H1 (cell line): ENCODE results near the gene MYO1D. TPM values are rescaled to one million over a fixed set of nuclear protein-coding genes. Genes with fewer than 3 reads are reported as not detected.

Source experiments
- CTCF ChIA-PET: fragments of 300-600 bp; sonication (Branson Sonifier 250); formaldehyde crosslinking; loops from one replicate; lab custom pipeline; 2021; ENCODE audit not compliant: partially characterized antibody; lab: Charles Lee
- POLR2A ChIA-PET: fragments of 300-600 bp; sonication (Branson Sonifier 250); formaldehyde crosslinking; loops from one replicate; lab custom pipeline; 2021; ENCODE audit warnings: inconsistent platforms; ENCODE audit not compliant: partially characterized antibody; lab: Charles Lee
- DNase-seq, 2 experiments: peaks; one replicate each; pipeline versions ENCODE4 v3.0.0 to v3.0.0-alpha.2; 2010 to 2022; ENCODE audit warnings: low spot score in 2 of 2, low read depth in 1 of 2, mixed read lengths in 1 of 2
- FAIRE-seq: peaks from 2 replicates; lab custom pipeline; 2011; peaks lifted over from hg19 to GRCh38; lab: Jason Lieb, UNC
- H2AFZ ChIP-seq: 2 replicates; pipeline ENCODE4 v1.8.1; 2012; ENCODE audit warnings: low read length, inconsistent platforms
- H2AK5ac ChIP-seq: 2 replicates; pipeline ENCODE4 v1.6.1; 2013; ENCODE audit warnings: low read depth, low read length
- H2BK120ac ChIP-seq: replicated peaks from 2 replicates; pipeline ENCODE3; 2013; ENCODE audit warnings: low read depth, low read length, inconsistent platforms
- H2BK12ac ChIP-seq: 2 replicates; pipeline ENCODE4 v1.6.1; 2013; ENCODE audit warnings: low read depth, low read length
- H2BK15ac ChIP-seq: 2 replicates; pipeline ENCODE4 v1.6.1; 2013; ENCODE audit warnings: low read length
- H2BK20ac ChIP-seq: 2 replicates; pipeline ENCODE4 v1.6.1; 2013; ENCODE audit warnings: low read length
- H2BK5ac ChIP-seq: 2 replicates; pipeline ENCODE4 v1.6.1; 2013; ENCODE audit warnings: low read depth, low read length
- H3K14ac ChIP-seq: 2 replicates; pipeline ENCODE4 v1.6.1; 2013; ENCODE audit warnings: inconsistent platforms; ENCODE audit not compliant: insufficient read length
- H3K18ac ChIP-seq: 2 replicates; pipeline ENCODE4 v1.6.1; 2013; ENCODE audit warnings: low read length; ENCODE audit errors: extremely low read depth
- H3K23ac ChIP-seq: 2 replicates; pipeline ENCODE4 v1.6.1; 2013; ENCODE audit warnings: inconsistent platforms; ENCODE audit not compliant: insufficient read length
- H3K23me2 ChIP-seq: 2 replicates; pipeline ENCODE4 v1.6.1; 2013; ENCODE audit warnings: low read depth, low read length
- H3K27ac ChIP-seq: 2 replicates; pipeline ENCODE4 v1.6.1; 2011; ENCODE audit warnings: low read depth, low read length, inconsistent platforms
- H3K27me3 ChIP-seq, 4 experiments: replicated peaks in 1 of 4; 1 replicate in 1 of 4; 2 replicates in 3 of 4; pipeline versions ENCODE4 v1.6.1 to v1.8.1; 2011 to 2013; ENCODE audit warnings: low read length in 3 of 4, mild to moderate bottlenecking in 3 of 4, inconsistent platforms in 2 of 4, mixed read lengths in 2 of 4, moderate library complexity in 1 of 4; ENCODE audit not compliant: control insufficient read depth in 3 of 4, insufficient read depth in 3 of 4; ENCODE audit errors: extremely low read depth in 1 of 4
- H3K36me3 ChIP-seq, 4 experiments: 2 replicates each; pipeline versions ENCODE4 v1.6.1 to v1.8.1; 2011 to 2013; ENCODE audit warnings: mild to moderate bottlenecking in 4 of 4, low read length in 3 of 4, moderate library complexity in 2 of 4, control low read depth in 1 of 4, inconsistent platforms in 1 of 4; ENCODE audit not compliant: insufficient read depth in 4 of 4, control insufficient read depth in 2 of 4
- H3K4ac ChIP-seq: replicated peaks from 2 replicates; pipeline ENCODE3; 2013; ENCODE audit warnings: low read length, low read depth, mixed read lengths, inconsistent platforms; ENCODE audit not compliant: insufficient read length
- H3K4me1 ChIP-seq, 4 experiments: replicated peaks in 1 of 4; 1 replicate in 1 of 4; 2 replicates in 3 of 4; pipeline versions ENCODE4 v1.6.1 to v1.8.1; 2011 to 2013; ENCODE audit warnings: low read length in 3 of 4, inconsistent platforms in 2 of 4, mixed read lengths in 1 of 4; ENCODE audit not compliant: insufficient read depth in 4 of 4, control insufficient read depth in 3 of 4
- H3K4me2 ChIP-seq, 2 experiments: 2 replicates each; pipeline versions ENCODE4 v1.6.1 to v1.8.1; 2011 to 2013; ENCODE audit warnings: low read depth in 2 of 2, low read length in 2 of 2, control low read depth in 1 of 2, inconsistent platforms in 1 of 2, mild to moderate bottlenecking in 1 of 2; ENCODE audit not compliant: insufficient read depth in 1 of 2
- H3K4me3 ChIP-seq, 4 experiments: fragments of 200-600, 300-600 bp in 1 of 4; sonication (generic), shearing (Covaris generic), sonication (Bioruptor Twin) in 1 of 4; 2 replicates each; pipeline versions ENCODE4 v1.5.1 to v1.8.1; 2011 to 2016; ENCODE audit warnings: low read length in 4 of 4, low read depth in 3 of 4, control low read depth in 2 of 4, inconsistent platforms in 2 of 4, mild to moderate bottlenecking in 2 of 4, mixed read lengths in 1 of 4, moderate library complexity in 1 of 4; ENCODE audit not compliant: insufficient read depth in 2 of 4; ENCODE audit errors: extremely low read depth in 1 of 4
- H3K56ac ChIP-seq: replicated peaks from 2 replicates; pipeline ENCODE3; 2013; ENCODE audit warnings: low read depth, mild to moderate bottlenecking, mixed read lengths, low read length, inconsistent platforms; ENCODE audit not compliant: insufficient read length
- H3K79me1 ChIP-seq: 2 replicates; pipeline ENCODE4 v1.6.1; 2013; ENCODE audit warnings: low read depth, low read length, control low read depth
- H3K79me2 ChIP-seq, 2 experiments: 2 replicates each; pipeline versions ENCODE4 v1.6.1 to v1.8.1; 2012 to 2013; ENCODE audit warnings: low read length in 2 of 2, mild to moderate bottlenecking in 2 of 2, inconsistent platforms in 1 of 2; ENCODE audit not compliant: insufficient read depth in 2 of 2, control insufficient read depth in 1 of 2
- H3K9ac ChIP-seq, 4 experiments: replicated peaks in 1 of 4; 1 replicate in 1 of 4; 2 replicates in 3 of 4; pipeline versions ENCODE4 v1.6.1 to v1.8.1; 2011 to 2013; ENCODE audit warnings: low read depth in 3 of 4, low read length in 3 of 4, control low read depth in 2 of 4, mild to moderate bottlenecking in 2 of 4, moderate library complexity in 2 of 4, inconsistent platforms in 1 of 4; ENCODE audit errors: extremely low read depth in 1 of 4
- H3K9me3 ChIP-seq, 2 experiments: 2 replicates each; pipeline versions ENCODE4 v1.6.1 to v1.8.1; 2012 to 2013; ENCODE audit warnings: mild to moderate bottlenecking in 2 of 2, moderate library complexity in 2 of 2, control low read depth in 1 of 2, inconsistent platforms in 1 of 2, low read depth in 1 of 2, low read length in 1 of 2, mixed read lengths in 1 of 2; ENCODE audit not compliant: insufficient read depth in 2 of 2
- H4K20me1 ChIP-seq, 2 experiments: replicated peaks in 1 of 2; 2 replicates each; pipeline versions ENCODE3 to v1.8.1; 2011 to 2013; ENCODE audit warnings: inconsistent platforms in 2 of 2, low read length in 2 of 2, mild to moderate bottlenecking in 1 of 2; ENCODE audit not compliant: insufficient read depth in 2 of 2, control insufficient read depth in 1 of 2
- H4K5ac ChIP-seq: 2 replicates; pipeline ENCODE4 v1.6.1; 2013; ENCODE audit warnings: low read length, low read depth, mixed read lengths, inconsistent platforms; ENCODE audit not compliant: insufficient read length
- H4K8ac ChIP-seq: 2 replicates; pipeline ENCODE4 v1.8.0; 2013; ENCODE audit warnings: mild to moderate bottlenecking, moderate library complexity, low read length, inconsistent platforms; ENCODE audit not compliant: insufficient read depth; ENCODE audit errors: extremely low read depth
- H4K91ac ChIP-seq: replicated peaks from 2 replicates; pipeline ENCODE3; 2013; ENCODE audit warnings: low read length, mixed read lengths, inconsistent platforms; ENCODE audit not compliant: insufficient read length
- EGR1 ChIP-seq: IDR thresholded peaks from 2 replicates; pipeline ENCODE4 v1.6.1; 2011; ENCODE audit warnings: low read depth, low read length, borderline replicate concordance
- HDAC6 ChIP-seq: IDR thresholded peaks from one replicate; pipeline ENCODE4 v1.7.1; 2012; ENCODE audit warnings: low read depth, mild to moderate bottlenecking, inconsistent platforms, low read length, moderate library complexity
- KDM1A ChIP-seq: fragments of 200-600, 300-600 bp; sonication (generic); IDR thresholded peaks from 2 replicates; pipeline ENCODE4 v1.7.1; 2016; ENCODE audit warnings: mild to moderate bottlenecking, low read length, borderline replicate concordance
- NRF1 ChIP-seq: IDR thresholded peaks from 2 replicates; pipeline ENCODE4 v1.6.1; 2011; ENCODE audit warnings: mild to moderate bottlenecking, low read depth, low read length, improper control_type of control experiment
- SAP30 ChIP-seq: fragments of 300-600 bp; sonication (generic); IDR thresholded peaks from 2 replicates; pipeline ENCODE4 v1.7.1; 2012; ENCODE audit warnings: low read length, moderate library complexity, mild to moderate bottlenecking, inconsistent platforms; ENCODE audit not compliant: insufficient read depth, insufficient replicate concordance
- SRF ChIP-seq: IDR thresholded peaks from 2 replicates; pipeline ENCODE4 v1.6.1; 2011; ENCODE audit warnings: mild to moderate bottlenecking, low read depth, low read length, moderate library complexity
- WGBS, 2 experiments: shearing (Covaris generic) in 1 of 2; methylation state at CpG; one replicate each; pipeline versions ENCODE4 v1.1.6 to v1.1.7; 2013 to 2015; ENCODE audit warnings: low lambda C conversion rate in 2 of 2, mixed read lengths in 2 of 2, inconsistent platforms in 1 of 2, low coverage in 1 of 2, missing lambda C conversion rate in 1 of 2; ENCODE audit not compliant: insufficient replicate concordance in 2 of 2, insufficient coverage in 1 of 2, insufficient read length in 1 of 2; ENCODE audit errors: extremely low coverage in 1 of 2, missing lambda C conversion rate in 1 of 2; 5-methylcytosine and 5-hydroxymethylcytosine counted together
- polyA plus RNA-seq, 7 experiments: library from polyadenylated mRNA; depleted of rRNA in 3 of 7; stranded (reverse) in 5 of 7; unstranded in 2 of 7; fragments of >200 nt in 5 of 7; fragments of 200-250 nt in 2 of 7; gene quantifications; 1 replicate in 5 of 7; 2 replicates in 1 of 7; 4 replicates in 1 of 7; pipeline versions ENCODE4 v1.2.1 to v1.2.3, GENCODE V29; 2011 to 2013; ENCODE audit warnings: missing spikeins in 2 of 7, mixed read lengths in 2 of 7
- total RNA-seq: library from RNA; stranded (reverse); fragmentation: NEBNext Ultra II Directional; extraction: Animal tissue kit (Norgen Biotek cat#: 25700); gene quantifications from 2 replicates; pipeline ENCODE4 v1.2.1, GENCODE V29; 2021
- TF ChIP-seq, protein P1 (sequence below): IDR thresholded peaks from 2 replicates; pipeline ENCODE4 v1.6.1; 2011; ENCODE audit warnings: low read length, improper control_type of control experiment

MYO1D gene
- total and polyA plus RNA-seq, 2 of the 8 experiments (the other 6 are each of a cell fraction or from before 2014, with no cell fraction given), result 6.5 to 25.4 TPM

DNA sequence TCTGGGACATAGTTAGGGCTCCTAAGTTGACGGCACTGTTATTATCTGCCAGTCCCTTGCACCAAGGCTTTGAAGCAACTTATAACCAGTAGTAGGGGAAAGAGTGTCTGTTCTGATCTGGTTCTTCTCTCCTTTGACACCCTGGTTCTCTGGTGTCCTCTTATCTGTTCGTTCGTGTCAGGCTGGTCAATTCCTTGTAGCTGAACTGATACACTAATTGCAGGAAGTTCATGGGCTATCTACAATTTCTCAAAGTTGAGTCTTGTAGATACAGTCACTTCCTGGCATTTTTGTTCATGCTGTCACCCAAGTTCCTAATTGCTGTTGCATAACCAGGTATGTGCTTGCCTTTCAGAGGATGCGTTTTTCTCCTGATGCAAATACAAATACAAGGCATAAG, 17.3 kb upstream of the MYO1D start:
- no peak overlapping the region for H3K4me2 ChIP-seq
- H2AK5ac ChIP-seq, result no peak overlapping the region
- H3K27ac ChIP-seq, result no peak overlapping the region
- H3K23me2 ChIP-seq, result no peaks in the 10 kb centered on the region
- no peak overlapping the region for H3K18ac ChIP-seq
- H2BK15ac ChIP-seq, result no peak overlapping the region
- no peak overlapping the region for H3K4ac ChIP-seq
- H2BK12ac ChIP-seq, result no peak overlapping the region
- no peak overlapping the region for H4K5ac ChIP-seq
- H4K91ac ChIP-seq, result no peak overlapping the region
- no peak overlapping the region for H3K9ac ChIP-seq
- H3K27me3 ChIP-seq, result no peaks in the 10 kb centered on the region
- H3K23ac ChIP-seq, result no peak overlapping the region
- POLR2A ChIA-PET, result no interaction called here
- no peaks in the 10 kb centered on the region for H4K20me1 ChIP-seq
- FAIRE-seq (no peak), DNase-seq (no peak)
- H3K56ac ChIP-seq, result no peak overlapping the region
- H3K4me3 ChIP-seq, result no peak overlapping the region
- no peak overlapping the region for H2AFZ ChIP-seq
- H2BK120ac ChIP-seq, result no peak overlapping the region
- no peaks in the 10 kb centered on the region for H3K79me1 ChIP-seq
- 91% methylated on average over 4 of the region's 4 CpGs; no CpG with 5 or more reads in 1 of the 2 experiments for WGBS, 2 experiments
- H2BK20ac ChIP-seq, result no peak overlapping the region
- H2BK5ac ChIP-seq, result no peak overlapping the region
- CTCF ChIA-PET, result interaction anchor here (1.0 kb wide), 1 partner anchor 103 kb away, joined by 4 read pairs; no protein-coding TSS in a partner anchor
- H3K4me1 ChIP-seq, result no peaks in the 10 kb centered on the region
- no peaks in the 10 kb centered on the region for H3K9me3 ChIP-seq
- H3K36me3 ChIP-seq, result no peaks in the 10 kb centered on the region
- no peak overlapping the region for H3K14ac ChIP-seq
- TF ChIP-seq HDAC6 (no peak), EGR1 (no peak), KDM1A (no peak), SRF (no peak), SAP30 (no peak), NRF1 (no peak)
- TF ChIP-seq, protein P1, sequence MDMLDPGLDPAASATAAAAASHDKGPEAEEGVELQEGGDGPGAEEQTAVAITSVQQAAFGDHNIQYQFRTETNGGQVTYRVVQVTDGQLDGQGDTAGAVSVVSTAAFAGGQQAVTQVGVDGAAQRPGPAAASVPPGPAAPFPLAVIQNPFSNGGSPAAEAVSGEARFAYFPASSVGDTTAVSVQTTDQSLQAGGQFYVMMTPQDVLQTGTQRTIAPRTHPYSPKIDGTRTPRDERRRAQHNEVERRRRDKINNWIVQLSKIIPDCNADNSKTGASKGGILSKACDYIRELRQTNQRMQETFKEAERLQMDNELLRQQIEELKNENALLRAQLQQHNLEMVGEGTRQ, result no peak
- TF ChIP-seq, all 59 proteins: peak for 0
- no peak overlapping the region for H4K8ac ChIP-seq
- no peaks in the 10 kb centered on the region for H3K79me2 ChIP-seq
